HG03442 (cell line): ENCODE measurements around the gene NTM.

Source experiments
- ATAC-seq: cut with Tn5 transposase; IDR thresholded peaks from one replicate; pipeline ENCODE4 v1.9.1; 2021; ENCODE audit warnings: mild to moderate bottlenecking, moderate library complexity; ENCODE audit not compliant: unreplicated experiment

The NTM gene

GRCh38 chr11:131975619-131976018 is 605.2 kb downstream of the NTM start:
- ATAC-seq = no peak

- ATAC-seq = no peak
Observed at GRCh38 chr11:131976021-131976420, 605.6 kb downstream of the NTM start.

DNA sequence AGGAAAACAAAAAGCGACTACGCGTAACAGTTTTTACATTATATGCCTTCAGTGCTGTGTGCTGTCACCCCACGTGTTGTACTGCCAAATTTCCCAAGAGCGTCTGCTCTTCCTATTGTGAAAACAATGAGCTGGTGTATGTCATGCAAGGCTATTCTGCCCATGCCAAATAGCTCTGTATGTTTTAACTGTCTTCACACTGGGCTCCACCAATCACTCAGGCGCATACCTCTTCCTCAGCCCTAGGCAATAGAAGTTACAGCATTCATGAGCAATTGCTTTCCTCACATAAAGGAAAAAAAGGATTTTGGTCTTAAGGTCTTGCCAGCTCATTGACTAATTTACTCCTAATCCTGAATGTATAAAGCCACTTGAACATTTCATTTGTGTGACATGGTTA is 606.8 kb downstream of the NTM start:
- no peak for ATAC-seq

- no peak for ATAC-seq
Observed at GRCh38 chr11:131977854-131978253, 607.4 kb downstream of the NTM start.

DNA sequence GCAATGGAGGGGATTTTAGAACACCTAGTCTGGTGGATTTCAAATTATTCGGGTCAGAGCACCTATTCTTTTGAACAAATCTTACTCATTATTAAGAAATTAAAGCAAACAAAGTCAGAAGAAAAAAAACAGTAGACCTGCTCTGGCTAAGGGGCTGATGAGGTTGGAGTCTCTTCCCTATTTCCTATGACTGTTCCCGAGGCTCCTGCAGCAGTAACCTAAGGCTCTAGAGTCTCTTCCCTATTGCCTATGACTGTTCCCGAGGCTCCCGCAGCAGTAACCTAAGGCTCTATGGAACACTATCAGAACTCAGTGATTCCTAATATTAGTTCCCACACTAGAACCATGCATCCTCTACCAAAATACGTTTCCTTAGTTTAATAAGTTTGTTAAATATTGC is 607.9 kb downstream of the NTM start:
- no peak for ATAC-seq

GRCh38 chr11:131979364-131979763 is 608.9 kb downstream of the NTM start:
- ATAC-seq = no peak

DNA sequence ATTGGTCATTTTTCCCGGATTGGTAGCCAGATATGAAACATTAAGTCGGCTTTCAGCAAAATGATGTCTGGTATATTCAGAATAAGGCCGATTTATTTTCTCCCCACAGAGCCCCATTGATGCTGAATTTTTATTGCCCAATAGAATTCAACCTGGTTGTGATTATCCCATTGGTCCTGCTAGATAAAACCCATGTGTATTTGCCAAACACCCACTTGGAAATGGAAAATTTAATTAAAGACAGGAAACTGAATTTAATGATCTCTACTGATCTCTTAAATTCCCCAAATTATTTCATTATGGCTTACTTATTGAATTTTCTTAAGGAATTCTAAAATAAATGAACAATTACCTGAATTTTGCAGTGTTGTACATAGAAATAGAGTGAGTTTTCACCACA is 609.8 kb downstream of the NTM start:
- ATAC-seq = no peak

- ATAC-seq = no peak
Observed at GRCh38 chr11:131980888-131981668, 610.7 kb downstream of the NTM start.

GRCh38 chr11:131982154-131982553 is 611.7 kb downstream of the NTM start:
- ATAC-seq = no peak

GRCh38 chr11:131985846-131986301 is 615.5 kb downstream of the NTM start:
- no peak for ATAC-seq

DNA sequence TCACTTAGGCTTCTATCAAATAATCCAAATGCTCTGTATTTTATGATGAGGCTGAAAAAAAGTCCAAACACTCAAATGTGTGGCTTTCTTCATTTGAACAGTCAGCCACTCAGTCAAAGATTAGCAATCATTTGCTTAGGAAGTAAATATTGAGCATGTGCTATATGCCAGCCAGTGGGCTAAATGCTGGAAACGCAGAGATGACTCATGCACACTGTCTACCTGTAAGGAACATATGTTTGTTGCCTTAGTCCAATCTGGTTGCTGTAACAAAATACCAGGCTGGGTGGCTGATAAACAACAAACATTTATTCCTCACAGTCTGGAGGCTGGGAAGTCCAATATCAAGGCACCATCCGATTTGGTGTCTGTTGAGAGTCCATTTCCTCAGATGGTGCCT is 617.3 kb downstream of the NTM start:
- ATAC-seq = no peak

GRCh38 chr11:131991606-131992005 is 621.2 kb downstream of the NTM start:
- no peak for ATAC-seq

GRCh38 chr11:131993246-131993645 is 622.8 kb downstream of the NTM start:
- no peak for ATAC-seq

- no peak for ATAC-seq
Observed at GRCh38 chr11:131998020-131998419, 627.6 kb downstream of the NTM start.

GRCh38 chr11:131999084-131999483 is 628.7 kb downstream of the NTM start:
- no peak for ATAC-seq

GRCh38 chr11:131999955-132000354 is 629.5 kb downstream of the NTM start:
- ATAC-seq = no peak

DNA sequence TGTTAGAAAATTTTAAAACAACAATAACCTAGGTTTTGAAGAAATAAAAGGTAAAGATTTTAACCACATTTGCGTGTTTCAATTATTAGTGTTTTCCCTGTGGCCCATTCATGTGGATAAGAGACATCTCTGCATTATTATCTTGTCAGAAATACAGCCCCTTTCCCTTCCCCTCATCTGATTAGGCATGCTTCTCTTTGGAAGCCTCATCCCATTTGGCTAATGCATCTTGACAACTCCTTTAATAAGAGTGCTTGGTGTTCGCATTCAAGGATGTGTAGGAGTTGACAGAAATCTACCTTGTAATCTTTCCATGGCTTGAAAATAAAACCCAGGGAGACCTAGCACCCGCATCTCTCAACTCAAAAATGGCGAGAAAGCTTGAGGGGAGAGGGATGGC is 635.5 kb downstream of the NTM start:
- ATAC-seq = no peak

- ATAC-seq = no peak
Observed at GRCh38 chr11:132006884-132007580, 636.6 kb downstream of the NTM start.

DNA sequence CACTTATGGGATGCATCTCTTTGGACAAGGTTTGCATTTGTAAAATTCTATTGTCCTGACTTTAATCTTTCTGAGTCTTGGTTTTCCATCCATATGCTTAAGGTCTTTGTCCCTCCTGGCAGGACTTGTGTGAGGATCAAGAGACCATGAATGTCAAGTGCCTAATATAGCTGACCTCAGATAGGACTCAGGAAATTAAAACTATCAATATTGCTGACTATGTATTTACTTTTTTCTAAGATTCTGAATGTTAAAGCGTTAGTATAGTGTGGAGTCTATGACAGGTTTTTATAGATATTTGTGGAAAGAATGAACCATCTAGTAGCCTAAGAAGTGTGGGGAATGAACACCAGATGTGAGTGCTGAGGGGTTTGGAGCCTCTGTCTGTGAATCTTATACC is 637.8 kb downstream of the NTM start:
- ATAC-seq = no peak

- ATAC-seq = no peak
Observed at GRCh38 chr11:132008872-132009271, 638.5 kb downstream of the NTM start.

DNA sequence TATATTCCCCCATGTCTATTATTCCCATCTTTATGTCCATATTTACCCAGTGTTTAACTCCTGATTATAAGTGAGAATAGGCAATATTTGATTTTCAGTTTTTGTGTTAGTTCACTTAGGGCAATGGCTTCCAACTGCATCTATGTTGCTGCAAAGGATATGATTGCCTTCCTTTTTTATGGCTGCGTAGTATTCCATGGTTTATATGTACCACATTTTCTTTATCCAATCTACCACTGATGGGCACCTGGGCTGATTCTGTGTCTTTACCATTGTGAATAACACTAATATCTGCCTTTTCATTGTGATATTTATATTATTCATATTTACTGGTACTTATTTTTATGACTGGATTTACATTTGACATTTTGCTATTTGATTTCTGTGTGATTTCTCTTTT is 649.6 kb downstream of the NTM start:
- ATAC-seq = no peak

- ATAC-seq = no peak
Observed at GRCh38 chr11:132022285-132022684, 651.9 kb downstream of the NTM start.
